ENCODE results near the gene LINGO3. TPM values are rescaled to one million over a fixed set of nuclear protein-coding genes. Genes with fewer than 3 reads are reported as not detected.

LINGO3 gene
- total RNA-seq, 4 donors from 2014 or later = not detected

DNA sequence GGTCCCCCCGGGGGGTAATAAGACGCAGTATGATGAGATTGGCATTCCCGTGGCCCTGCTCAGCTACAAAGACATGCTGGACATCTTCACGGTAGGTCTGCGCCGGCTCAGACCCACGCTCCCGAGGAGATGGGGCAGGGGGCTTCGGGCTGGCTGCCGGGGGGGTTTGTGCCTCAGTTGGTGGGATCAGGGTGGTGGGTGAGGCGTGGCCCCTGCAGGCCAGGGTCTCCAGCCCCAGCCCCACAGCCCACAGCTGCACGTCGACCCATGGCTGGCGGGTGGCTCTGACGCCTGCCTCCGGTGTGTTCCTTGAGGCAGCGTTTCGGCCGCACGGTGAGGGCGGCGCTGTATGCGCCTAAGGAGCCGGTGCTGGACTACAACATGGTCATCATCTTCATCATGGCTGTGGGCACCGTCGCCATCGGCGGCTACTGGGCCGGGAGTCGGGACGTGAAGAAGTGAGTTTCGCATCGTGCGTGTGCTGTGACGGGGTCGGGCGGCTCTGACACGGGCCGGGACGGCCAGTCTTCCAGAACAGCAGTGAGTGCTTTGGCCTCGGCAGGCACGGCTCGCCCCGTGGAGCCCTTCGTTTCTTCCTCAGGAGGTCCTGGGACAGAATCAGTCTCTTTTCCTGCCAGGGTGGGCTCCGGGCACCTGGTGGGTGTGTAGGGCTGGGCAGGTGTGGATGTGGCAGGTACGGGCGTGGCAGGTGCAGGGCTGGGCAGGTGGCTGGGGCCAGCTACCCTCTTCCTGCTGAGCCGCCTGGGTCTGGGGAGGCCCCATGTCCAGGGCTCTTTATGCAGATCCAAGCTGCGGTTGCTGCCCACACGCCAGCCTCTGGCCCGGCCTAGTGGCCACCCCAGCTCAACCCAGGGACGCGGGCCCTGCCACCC is 31.0 kb upstream of the LINGO3 start:
- TF ChIP-seq, protein P1, sequence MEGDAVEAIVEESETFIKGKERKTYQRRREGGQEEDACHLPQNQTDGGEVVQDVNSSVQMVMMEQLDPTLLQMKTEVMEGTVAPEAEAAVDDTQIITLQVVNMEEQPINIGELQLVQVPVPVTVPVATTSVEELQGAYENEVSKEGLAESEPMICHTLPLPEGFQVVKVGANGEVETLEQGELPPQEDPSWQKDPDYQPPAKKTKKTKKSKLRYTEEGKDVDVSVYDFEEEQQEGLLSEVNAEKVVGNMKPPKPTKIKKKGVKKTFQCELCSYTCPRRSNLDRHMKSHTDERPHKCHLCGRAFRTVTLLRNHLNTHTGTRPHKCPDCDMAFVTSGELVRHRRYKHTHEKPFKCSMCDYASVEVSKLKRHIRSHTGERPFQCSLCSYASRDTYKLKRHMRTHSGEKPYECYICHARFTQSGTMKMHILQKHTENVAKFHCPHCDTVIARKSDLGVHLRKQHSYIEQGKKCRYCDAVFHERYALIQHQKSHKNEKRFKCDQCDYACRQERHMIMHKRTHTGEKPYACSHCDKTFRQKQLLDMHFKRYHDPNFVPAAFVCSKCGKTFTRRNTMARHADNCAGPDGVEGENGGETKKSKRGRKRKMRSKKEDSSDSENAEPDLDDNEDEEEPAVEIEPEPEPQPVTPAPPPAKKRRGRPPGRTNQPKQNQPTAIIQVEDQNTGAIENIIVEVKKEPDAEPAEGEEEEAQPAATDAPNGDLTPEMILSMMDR (IDR thresholded peaks at IDR 0.05) = no peak
- TF ChIP-seq POLR2A (IDR thresholded peaks at IDR 0.05) = no peak
- Histone ChIP-seq H3K36me3 (no peaks in the 10 kb centered on the region), H3K27me3 (no peaks in the 10 kb centered on the region), H3K4me3 (no peak overlapping the region), H3K4me1 (no peaks in the 10 kb centered on the region), H3K27ac (no peak overlapping the region), H3K9me3 (no peaks in the 10 kb centered on the region)
- no peak for DNase-seq
- intact Hi-C loops (cut with DNase I; ENCODE audit: low total_unique reads) = no loop called here

DNA sequence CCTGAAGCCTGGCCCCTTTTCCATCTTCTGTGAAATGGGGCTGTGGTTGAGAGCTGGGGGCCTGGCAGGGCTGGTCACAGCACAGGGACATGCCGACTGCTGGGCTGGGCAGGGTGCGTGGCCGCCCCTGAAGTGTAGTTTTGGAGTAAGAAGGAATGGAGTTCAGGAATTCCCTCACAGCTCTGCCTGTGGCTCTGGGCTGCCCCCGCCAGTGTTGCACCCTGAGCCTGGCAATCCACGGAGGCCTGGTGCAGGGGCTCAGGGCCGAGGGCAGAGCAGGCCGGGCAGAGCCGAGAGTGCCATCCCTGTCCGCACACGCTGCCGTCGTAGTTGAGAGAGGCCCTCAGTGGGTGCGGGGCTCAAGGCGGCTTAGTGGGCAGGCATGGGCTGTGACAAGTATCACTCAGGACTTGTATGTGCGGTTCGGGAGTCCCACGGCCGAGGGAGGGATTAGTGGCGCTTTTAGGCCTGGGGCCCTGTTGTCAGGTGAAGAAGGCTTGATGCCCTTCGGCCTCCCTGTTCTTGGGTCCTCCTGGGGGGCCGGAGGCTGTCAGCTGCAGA is 30.2 kb upstream of the LINGO3 start:
- H3K4me3 ChIP-seq = no peak overlapping the region
- H3K36me3 ChIP-seq = no peaks in the 10 kb centered on the region
- no peak for DNase-seq
- no peaks in the 10 kb centered on the region for H3K27me3 ChIP-seq
- no peak overlapping the region for H3K27ac ChIP-seq
- intact Hi-C loops (cut with DNase I; ENCODE audit: low total_unique reads) = no loop called here
- H3K9me3 ChIP-seq = no peaks in the 10 kb centered on the region
- TF ChIP-seq, protein P1 (IDR thresholded peaks at IDR 0.05) = no peak
- TF ChIP-seq POLR2A (IDR thresholded peaks at IDR 0.05) = no peak
- H3K4me1 ChIP-seq = no peaks in the 10 kb centered on the region

DNA sequence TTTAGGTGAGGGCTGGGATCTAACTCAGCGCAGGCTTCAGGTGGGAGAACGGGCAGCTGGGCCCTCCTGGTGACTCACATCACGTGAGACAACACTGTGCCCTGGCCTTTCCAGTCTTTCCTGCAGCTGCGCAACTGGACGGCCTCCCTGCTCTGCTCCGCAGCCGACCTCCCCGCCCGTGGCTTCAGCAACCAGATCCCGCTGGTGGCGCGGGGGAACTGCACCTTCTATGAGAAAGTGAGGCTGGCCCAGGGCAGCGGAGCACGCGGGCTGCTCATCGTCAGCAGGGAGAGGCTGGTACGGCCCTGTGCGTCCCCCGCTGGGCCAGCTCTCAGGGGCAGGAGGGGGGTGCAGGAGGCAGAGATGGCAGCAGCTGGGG is 29.4 kb upstream of the LINGO3 start:
- TF ChIP-seq, protein P1 (IDR thresholded peaks at IDR 0.05) = peak in 2 of 4 experiments; percentile 28 to 29
- no peak for TF ChIP-seq POLR2A (IDR thresholded peaks at IDR 0.05)
- peak overlapping the region in 1 of 2 donors; percentile 42 for H3K27ac ChIP-seq
- H3K4me1 ChIP-seq = peaks cover 0 to 4% of the 10 kb centered on the region in 2 donors
- H3K27me3 ChIP-seq = no peaks in the 10 kb centered on the region
- no peak overlapping the region for H3K4me3 ChIP-seq
- no peaks in the 10 kb centered on the region for H3K9me3 ChIP-seq
- peak; percentile 41 to 64 for DNase-seq
- intact Hi-C loops (cut with DNase I; ENCODE audit: low total_unique reads) = no loop called here
- no peaks in the 10 kb centered on the region for H3K36me3 ChIP-seq

DNA sequence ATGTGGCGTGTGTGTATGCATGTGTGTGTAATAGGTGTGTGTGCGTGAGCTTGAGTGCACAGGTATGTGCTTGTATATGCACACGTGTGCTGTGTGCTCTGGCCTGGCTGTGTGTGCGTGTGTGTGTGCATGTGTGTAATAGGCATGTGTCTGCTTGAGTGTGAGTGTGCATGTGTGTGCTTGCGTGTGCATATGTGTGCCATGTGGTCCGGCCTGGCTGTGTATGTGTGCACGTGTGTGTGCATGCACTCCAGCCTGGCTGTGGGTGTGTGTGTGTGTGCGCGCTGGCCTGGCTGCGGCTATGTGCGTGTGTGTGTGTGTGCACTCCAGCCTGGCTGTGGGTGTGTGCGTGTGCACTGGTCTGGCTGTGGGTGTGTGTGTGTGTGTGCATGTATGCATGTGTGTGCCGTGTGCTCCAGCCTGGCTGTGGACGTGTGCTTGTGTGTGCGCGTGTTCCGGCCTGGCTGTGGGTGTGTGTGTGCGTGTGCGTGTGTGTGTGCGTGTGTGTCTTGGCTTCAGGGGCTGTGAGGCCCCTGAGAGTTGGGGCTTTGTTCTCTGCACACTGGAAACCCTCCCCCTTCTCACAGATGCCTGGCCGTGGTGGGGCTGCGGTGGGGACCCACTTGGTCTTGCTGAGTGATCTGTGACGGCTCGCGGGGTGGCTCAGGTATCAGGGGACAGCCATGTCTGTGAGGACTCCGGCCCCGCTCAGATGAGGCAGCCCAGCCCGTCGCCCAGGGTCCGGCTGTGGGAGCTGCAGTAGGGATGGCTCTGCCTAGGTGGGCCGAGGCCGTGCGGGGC is 28.8 kb upstream of the LINGO3 start:
- DNase-seq = no peak
- no peaks in the 10 kb centered on the region for H3K36me3 ChIP-seq
- no peaks in the 10 kb centered on the region for H3K27me3 ChIP-seq
- H3K4me1 ChIP-seq = peaks cover 0 to 6% of the 10 kb centered on the region in 2 donors
- H3K27ac ChIP-seq = peak overlapping the region in 1 of 2 donors; percentile 42
- H3K4me3 ChIP-seq = no peak overlapping the region
- H3K9me3 ChIP-seq = no peaks in the 10 kb centered on the region
- no peak for TF ChIP-seq POLR2A (IDR thresholded peaks at IDR 0.05)
- TF ChIP-seq, protein P1 (IDR thresholded peaks at IDR 0.05) = no peak
- intact Hi-C loops (cut with DNase I; ENCODE audit: low total_unique reads) = no loop called here
